Tibial nerve (tissue), 4 donors: Measurements from ENCODE around the gene BMP8B. TPM values are rescaled to one million over a fixed set of nuclear protein-coding genes. Genes with fewer than 3 reads are reported as not detected.
A peak's percentile ranks its signal among the peaks of the same experiment; 100 is the strongest.

ENCODE experiments used
- DNase-seq, 2 donors: peaks; one replicate each; pipeline ENCODE4 v3.0.0-alpha.2; 2019; ENCODE audit warnings: low spot score in 2 of 2
- H3K27ac ChIP-seq, 4 donors: fragments of 200-600 bp; sonication (generic) in 3 of 4; one replicate each; pipeline ENCODE4 v1.5.1; 2017 to 2019; ENCODE audit warnings: mild to moderate bottlenecking in 1 of 4
- H3K27me3 ChIP-seq, 2 donors: fragments of 200-600 bp; sonication (generic) in 1 of 2; one replicate each; pipeline versions ENCODE4 v1.5.1 to v1.6.0; 2017 to 2019
- H3K36me3 ChIP-seq, 3 donors: fragments of 200-600 bp; sonication (generic); one replicate each; pipeline ENCODE4 v1.5.1; 2018 to 2019
- H3K4me1 ChIP-seq, 4 donors: fragments of 200-600 bp; sonication (generic) in 3 of 4; one replicate each; pipeline ENCODE4 v1.5.1; 2017 to 2019
- H3K4me3 ChIP-seq, 4 donors: fragments of 200-600 bp; sonication (generic) in 3 of 4; one replicate each; pipeline ENCODE4 v1.5.1; 2017 to 2019; ENCODE audit warnings: mild to moderate bottlenecking in 1 of 4, moderate library complexity in 1 of 4
- H3K9me3 ChIP-seq, 4 donors: fragments of 200-600 bp; sonication (generic) in 3 of 4; one replicate each; pipeline ENCODE4 v1.5.1; 2017 to 2019
- EP300 ChIP-seq, 2 donors: sonication (generic); formaldehyde crosslinking; IDR thresholded peaks; one replicate each; pipeline ENCODE4 v1.6.1; 2017; ENCODE audit warnings: antibody characterized with exemption in 2 of 2, mild to moderate bottlenecking in 1 of 2
- POLR2A ChIP-seq, 2 donors: fragments of 450-650 bp; IDR thresholded peaks; one replicate each; pipeline ENCODE4 v1.6.1; 2017; ENCODE audit warnings: antibody characterized with exemption in 2 of 2, mild to moderate bottlenecking in 2 of 2, moderate library complexity in 2 of 2
- WGBS, 2 donors: methylation state at CpG; one replicate each; pipeline ENCODE4 v1.1.5; 2018; 5-methylcytosine and 5-hydroxymethylcytosine counted together
- total RNA-seq, 4 donors: library from RNA; depleted of rRNA; stranded (reverse); fragments of >200 nt; gene quantifications; one replicate each; pipeline ENCODE4 v1.1.0, GENCODE V29; 2016
- TF ChIP-seq, protein P1 (sequence below), 5 experiments: fragments of 200-600 bp in 3 of 5; fragments of 450-650 bp in 2 of 5; sonication (generic) in 3 of 5; IDR thresholded peaks; one replicate each; pipeline ENCODE4 v1.5.1; 2016 to 2019; ENCODE audit warnings: antibody characterized with exemption in 5 of 5, mild to moderate bottlenecking in 3 of 5, moderate library complexity in 2 of 5

BMP8B gene
- total RNA-seq, 4 donors from 2014 or later: 13.6 to 33.9 (median 29.5) TPM

DNA sequence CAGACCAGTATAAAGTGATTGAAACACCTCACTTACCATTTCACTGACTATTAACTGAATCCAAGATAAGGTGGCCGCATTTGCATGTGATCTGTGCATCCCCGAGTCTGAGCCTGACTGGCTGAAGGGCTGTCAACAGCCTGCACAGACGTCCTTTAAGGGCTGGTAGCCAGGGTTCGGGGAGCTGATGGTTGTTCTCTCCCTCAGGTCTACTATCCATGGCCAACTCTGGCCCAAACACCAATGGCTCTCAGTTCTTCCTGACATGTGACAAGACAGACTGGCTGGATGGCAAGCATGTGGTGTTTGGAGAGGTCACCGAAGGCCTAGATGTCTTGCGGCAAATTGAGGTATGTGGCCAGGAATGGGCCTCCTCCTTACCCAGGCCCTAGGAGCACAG is 36.0 kb downstream of the BMP8B start:
- Histone ChIP-seq H3K4me3 (no peak overlapping the region), H3K36me3 (peaks cover 3 to 100% (median 32%) of the 10 kb centered on the region in 3 donors), H3K27ac (no peak overlapping the region), H3K4me1 (no peaks in the 10 kb centered on the region), H3K27me3 (no peaks in the 10 kb centered on the region), H3K9me3 (no peaks in the 10 kb centered on the region)
- TF ChIP-seq, protein P1, sequence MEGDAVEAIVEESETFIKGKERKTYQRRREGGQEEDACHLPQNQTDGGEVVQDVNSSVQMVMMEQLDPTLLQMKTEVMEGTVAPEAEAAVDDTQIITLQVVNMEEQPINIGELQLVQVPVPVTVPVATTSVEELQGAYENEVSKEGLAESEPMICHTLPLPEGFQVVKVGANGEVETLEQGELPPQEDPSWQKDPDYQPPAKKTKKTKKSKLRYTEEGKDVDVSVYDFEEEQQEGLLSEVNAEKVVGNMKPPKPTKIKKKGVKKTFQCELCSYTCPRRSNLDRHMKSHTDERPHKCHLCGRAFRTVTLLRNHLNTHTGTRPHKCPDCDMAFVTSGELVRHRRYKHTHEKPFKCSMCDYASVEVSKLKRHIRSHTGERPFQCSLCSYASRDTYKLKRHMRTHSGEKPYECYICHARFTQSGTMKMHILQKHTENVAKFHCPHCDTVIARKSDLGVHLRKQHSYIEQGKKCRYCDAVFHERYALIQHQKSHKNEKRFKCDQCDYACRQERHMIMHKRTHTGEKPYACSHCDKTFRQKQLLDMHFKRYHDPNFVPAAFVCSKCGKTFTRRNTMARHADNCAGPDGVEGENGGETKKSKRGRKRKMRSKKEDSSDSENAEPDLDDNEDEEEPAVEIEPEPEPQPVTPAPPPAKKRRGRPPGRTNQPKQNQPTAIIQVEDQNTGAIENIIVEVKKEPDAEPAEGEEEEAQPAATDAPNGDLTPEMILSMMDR (IDR thresholded peaks at IDR 0.05): no peak
- TF ChIP-seq EP300 (IDR thresholded peaks at IDR 0.05) (no peak), POLR2A (IDR thresholded peaks at IDR 0.05) (no peak)
- WGBS, 2 donors: 89 to 94% methylated on average over 6 of the region's 6 CpGs
- DNase-seq: no peak

DNA sequence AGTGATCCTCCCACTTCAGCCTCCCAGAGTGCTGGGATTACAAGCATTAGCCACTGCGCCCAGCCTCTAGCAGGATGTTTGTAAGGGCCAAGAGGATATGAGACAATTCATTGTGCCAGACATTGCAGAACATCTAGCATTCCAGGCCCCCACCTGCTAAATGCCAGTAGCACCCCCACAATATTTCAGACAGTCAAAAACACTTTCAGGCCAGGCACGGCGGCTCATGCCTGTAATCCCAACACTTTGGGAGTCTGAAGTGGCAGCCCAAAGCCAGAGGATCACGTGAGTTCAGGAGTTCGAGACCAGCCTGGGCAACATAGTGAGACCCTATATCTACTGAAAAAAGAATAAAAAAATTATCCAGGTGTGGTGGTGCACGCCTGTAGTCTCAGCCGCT is 37.1 kb downstream of the BMP8B start:
- 89 to 92% methylated on average over 7 of the region's 7 CpGs for WGBS, 2 donors
- Histone ChIP-seq H3K36me3 (peaks cover 3 to 100% (median 32%) of the 10 kb centered on the region in 3 donors), H3K4me3 (no peak overlapping the region), H3K9me3 (no peaks in the 10 kb centered on the region), H3K27me3 (no peaks in the 10 kb centered on the region), H3K4me1 (no peaks in the 10 kb centered on the region), H3K27ac (no peak overlapping the region)
- TF ChIP-seq, protein P1 (IDR thresholded peaks at IDR 0.05): no peak
- TF ChIP-seq EP300 (IDR thresholded peaks at IDR 0.05): no peak
- TF ChIP-seq POLR2A (IDR thresholded peaks at IDR 0.05): no peak
- DNase-seq: no peak

DNA sequence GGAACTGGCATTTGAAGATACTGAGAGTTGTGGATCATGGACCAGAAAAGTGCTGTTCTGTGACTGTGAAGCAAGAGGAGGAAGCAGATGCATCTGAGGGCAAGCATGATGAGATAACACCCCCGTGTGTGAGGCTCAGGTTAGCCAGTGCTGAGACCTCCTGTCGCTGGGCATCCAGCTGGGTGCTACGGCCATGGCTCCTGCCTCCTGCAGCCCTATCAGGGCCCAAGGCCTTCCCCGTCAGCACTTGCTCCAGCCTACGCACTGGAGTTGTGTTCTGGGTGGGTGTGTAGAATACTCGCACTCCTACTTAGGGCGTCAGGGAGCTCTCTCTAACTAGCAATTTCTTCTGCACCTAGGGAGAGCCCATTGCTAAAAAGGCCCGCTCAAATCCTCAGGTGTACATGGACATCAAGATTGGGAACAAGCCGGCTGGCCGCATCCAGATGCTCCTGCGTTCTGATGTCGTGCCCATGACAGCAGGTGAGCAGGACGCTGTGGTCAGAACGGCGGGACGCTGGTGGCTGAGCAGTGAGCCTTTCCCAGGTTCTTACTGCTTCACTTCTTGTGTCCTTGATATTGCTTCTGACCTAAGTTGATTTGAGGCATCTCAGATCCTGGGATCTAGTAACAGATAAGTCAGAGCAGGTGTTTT is 43.5 kb downstream of the BMP8B start:
- TF ChIP-seq POLR2A (IDR thresholded peaks at IDR 0.05) (no peak), EP300 (IDR thresholded peaks at IDR 0.05) (no peak)
- TF ChIP-seq, protein P1 (IDR thresholded peaks at IDR 0.05): no peak
- Histone ChIP-seq H3K9me3 (no peaks in the 10 kb centered on the region), H3K4me1 (peaks cover 0 to 7% (median 0%) of the 10 kb centered on the region in 4 donors), H3K27ac (no peak overlapping the region), H3K27me3 (no peaks in the 10 kb centered on the region), H3K36me3 (peaks cover 3 to 96% (median 12%) of the 10 kb centered on the region in 3 donors), H3K4me3 (no peak overlapping the region)
- no peak for DNase-seq
- 90 to 91% methylated on average over 16 of the region's 16 CpGs for WGBS, 2 donors

DNA sequence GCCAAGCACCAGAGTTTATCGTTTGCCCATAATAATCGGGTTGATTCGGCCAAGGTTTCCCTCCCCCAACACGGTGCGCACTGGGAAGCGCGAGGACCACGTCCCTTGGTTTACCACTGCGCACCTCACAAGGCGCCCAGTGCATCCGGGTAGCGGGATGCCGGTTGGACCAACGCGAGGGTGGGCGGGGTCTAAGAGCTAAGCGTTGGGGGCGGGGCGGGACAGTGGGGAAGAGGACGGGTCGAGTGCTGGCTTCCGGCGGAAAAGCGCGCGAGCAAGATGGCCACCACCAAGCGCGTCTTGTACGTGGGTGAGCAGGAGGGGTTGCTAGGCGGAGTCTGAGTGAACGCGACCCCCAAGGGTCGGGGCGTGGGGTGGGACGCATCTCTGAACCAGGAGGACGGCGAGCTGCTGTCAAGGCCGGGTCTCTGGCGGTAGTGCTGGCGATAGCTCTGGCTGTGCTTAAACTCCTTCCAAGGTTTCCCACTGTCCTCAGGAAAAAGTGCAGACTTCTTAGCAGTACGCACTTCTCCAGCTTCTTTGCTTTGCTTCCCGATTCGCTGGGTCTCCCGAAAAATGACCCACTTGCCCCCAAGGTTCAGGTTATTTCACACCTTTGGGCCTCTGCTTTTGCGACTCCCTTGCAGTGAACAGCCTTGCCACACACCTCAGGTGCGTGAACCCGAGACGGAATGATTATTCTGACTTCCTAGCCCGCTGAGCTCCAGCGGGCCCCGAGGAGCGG is 49.9 kb downstream of the BMP8B start, which contains the start of gene PPIE:
Gene PPIE (plus strand): TSS at position 261 of the 745 bp plus-strand sequence. CDS start 19 bp downstream, at position 280.
- peaks cover 0 to 12% of the 10 kb centered on the region in 2 donors for H3K27me3 ChIP-seq
- peak within 1 kb of the TSS; percentile 76 to 84 (median 80) for H3K4me3 ChIP-seq
- DNase-seq: peak; percentile 92 to 96
- peaks cover 0 to 24% (median 8%) of the 10 kb centered on the region in 4 donors for H3K4me1 ChIP-seq
- H3K36me3 ChIP-seq: peaks cover 0 to 32% (median 3%) of the 10 kb centered on the region in 3 donors
- H3K27ac ChIP-seq: peak within 1 kb of the TSS; percentile 64 to 88 (median 86)
- H3K9me3 ChIP-seq: no peaks in the 10 kb centered on the region
- 1 to 2% methylated on average over 40 to 41 of the region's 52 CpGs for WGBS, 2 donors
- TF ChIP-seq, protein P1 (IDR thresholded peaks at IDR 0.05): no peak
- TF ChIP-seq EP300 (IDR thresholded peaks at IDR 0.05) (peak in 1 of 2 donors; percentile 81), POLR2A (IDR thresholded peaks at IDR 0.05) (peak in 1 of 2 donors; percentile 46)
